SIG-M5 (cell line): ENCODE measurements around the gene PKIG.

Experiments used
- DNase-seq: peaks from one replicate; lab custom pipeline; 2025; lab: John Stamatoyannopoulos, UW

Gene PKIG

DNA sequence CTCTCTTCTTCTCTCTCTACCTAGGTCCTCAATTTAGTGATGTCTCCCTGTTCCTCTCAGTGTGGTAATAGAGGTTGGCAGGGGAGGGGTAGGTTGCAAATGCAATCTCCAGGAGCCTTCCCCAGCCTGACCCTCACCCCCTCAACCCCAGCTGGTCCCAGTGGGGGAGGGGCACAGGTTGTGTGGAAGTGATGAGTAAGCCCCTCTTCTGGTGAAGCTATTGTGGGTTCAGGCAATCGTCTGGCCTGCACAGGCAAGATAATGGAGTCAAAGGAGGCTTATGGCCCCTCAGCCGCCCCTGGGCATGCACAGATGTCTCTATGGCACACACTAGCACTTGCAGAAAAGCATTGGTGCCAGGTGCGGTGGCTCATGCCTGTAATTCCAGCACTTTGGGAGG lies 79.9 kb downstream of the PKIG start:
- DNase-seq, result no peak

GRCh38 chr20:44664131-44664530 lies 81.8 kb downstream of the PKIG start:
- DNase-seq, result no peak

DNA sequence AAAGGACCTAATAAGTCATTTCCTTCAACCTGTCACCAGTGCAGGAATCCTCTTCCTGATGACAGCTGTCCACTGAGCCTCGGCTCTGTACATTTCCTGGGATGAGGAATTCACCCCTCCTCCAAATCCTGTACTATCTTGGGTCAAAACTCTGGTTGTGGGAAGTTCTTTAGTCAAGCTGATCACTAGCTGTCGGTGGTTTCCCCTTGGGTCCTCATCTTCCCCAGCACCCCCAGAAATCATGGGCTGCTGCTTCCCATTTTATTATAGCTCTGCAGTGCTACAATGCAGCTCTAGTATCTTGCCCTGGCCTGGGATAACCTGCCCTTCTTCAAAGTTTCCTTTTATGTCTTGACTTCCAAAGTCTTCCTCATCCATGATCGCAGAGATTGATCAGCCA lies 83.7 kb downstream of the PKIG start:
- no peak for DNase-seq
